GM12801 (cell line): ENCODE measurements around the gene LOXL3.

Source experiments
- CTCF ChIP-seq: IDR thresholded peaks from one replicate; pipeline ENCODE4 v1.5.1; 2011; ENCODE audit warnings: control low read depth; ENCODE audit not compliant: insufficient read length; ENCODE audit errors: extremely low read depth

Gene LOXL3

GRCh38 chr2:74560591-74560990 is 6.8 kb upstream of the LOXL3 start:
- TF ChIP-seq CTCF = no peak

- no peak for TF ChIP-seq CTCF
These were observed 6.2 kb upstream of the LOXL3 start for GRCh38 chr2:74559912-74560311.

- TF ChIP-seq CTCF = no peak
These were observed 4.8 kb upstream of the LOXL3 start for GRCh38 chr2:74558284-74559230.

- no peak for TF ChIP-seq CTCF
These were observed 3.2 kb upstream of the LOXL3 start for GRCh38 chr2:74556831-74557370.

- no peak for TF ChIP-seq CTCF
These were observed 2.4 kb upstream of the LOXL3 start for GRCh38 chr2:74556159-74556558.

GRCh38 chr2:74555610-74556103 is 1.9 kb upstream of the LOXL3 start:
- TF ChIP-seq CTCF = no peak

GRCh38 chr2:74554820-74555531 is 1.2 kb upstream of the LOXL3 start:
- TF ChIP-seq CTCF = no peak
